Hepatocyte (in vitro differentiated cells): Measurements from ENCODE around the gene GPR82. TPM values are rescaled to one million over a fixed set of nuclear protein-coding genes. Genes with fewer than 3 reads are reported as not detected.

Experiments used
- DNase-seq: peaks from one replicate; pipeline ENCODE4 v3.0.0-alpha.2; 2016; ENCODE audit warnings: low spot score
- H2AFZ ChIP-seq: fragments of 200-600 bp; sonication (generic); 2 replicates; pipeline ENCODE4 v1.6.0; 2016; ENCODE audit warnings: antibody characterized with exemption, mild to moderate bottlenecking
- H3K27ac ChIP-seq: fragments of 200-600 bp; sonication (generic); 2 replicates; pipeline ENCODE4 v1.5.1; 2016; ENCODE audit warnings: mild to moderate bottlenecking
- H3K27me3 ChIP-seq: fragments of 200-600 bp; sonication (generic); 2 replicates; pipeline ENCODE4 v1.6.1; 2016
- H3K36me3 ChIP-seq: fragments of 200-600 bp; sonication (generic); replicated peaks from 2 replicates; pipeline ENCODE4 v1.5.1; 2016; ENCODE audit warnings: low read depth; ENCODE audit not compliant: insufficient read depth
- H3K4me1 ChIP-seq: fragments of 200-600 bp; sonication (generic); 2 replicates; pipeline ENCODE4 v1.5.1; 2016; ENCODE audit warnings: mild to moderate bottlenecking, moderate library complexity; ENCODE audit not compliant: insufficient read depth
- H3K4me2 ChIP-seq: fragments of 200-600 bp; sonication (generic); 2 replicates; pipeline ENCODE4 v1.6.0; 2016
- H3K4me3 ChIP-seq: fragments of 200-600 bp; sonication (generic); 2 replicates; pipeline ENCODE4 v1.5.1; 2016; ENCODE audit warnings: mild to moderate bottlenecking
- H3K79me2 ChIP-seq: fragments of 200-600 bp; sonication (generic); 2 replicates; pipeline ENCODE4 v1.6.0; 2017; ENCODE audit warnings: mild to moderate bottlenecking
- H3K9me2 ChIP-seq: fragments of 200-600 bp; sonication (generic); replicated peaks from 2 replicates; pipeline ENCODE4 v1.6.0; 2017; ENCODE audit warnings: mild to moderate bottlenecking; ENCODE audit not compliant: insufficient read depth
- H3K9me3 ChIP-seq: fragments of 200-600 bp; sonication (generic); 2 replicates; pipeline ENCODE4 v1.5.1; 2016; ENCODE audit warnings: low read depth, mild to moderate bottlenecking
- H4K20me1 ChIP-seq: fragments of 200-600 bp; sonication (generic); 2 replicates; pipeline ENCODE4 v1.6.0; 2016; ENCODE audit warnings: mild to moderate bottlenecking; ENCODE audit not compliant: insufficient read depth, poor library complexity, severe bottlenecking
- EZH2 ChIP-seq: fragments of 200-600 bp; sonication (generic); IDR thresholded peaks from 2 replicates; pipeline ENCODE4 v1.6.1; 2016; ENCODE audit warnings: antibody characterized with exemption, mild to moderate bottlenecking, borderline replicate concordance
- EZH2phosphoT487 ChIP-seq: fragments of 200-600 bp; sonication (generic); IDR thresholded peaks from one replicate; pipeline ENCODE4 v1.6.1; 2018; ENCODE audit warnings: antibody characterized with exemption, mild to moderate bottlenecking, low read depth, moderate library complexity; ENCODE audit not compliant: unreplicated experiment, severe bottlenecking
- WGBS: methylation state at CpG from one replicate; pipeline ENCODE4 v1.1.6; 2016; ENCODE audit warnings: low lambda C conversion rate; ENCODE audit errors: missing lambda C conversion rate; 5-methylcytosine and 5-hydroxymethylcytosine counted together
- polyA plus RNA-seq: library from polyadenylated mRNA; unstranded; fragments of >200 nt; fragmentation: Nextera tagmentation; extraction: Ambion mirVana; gene quantifications from 2 replicates; pipeline ENCODE4 v1.2.1, GENCODE V29; 2016
- total RNA-seq: library from RNA; depleted of rRNA; stranded (reverse); fragments of >200 nt; gene quantifications from 2 replicates; pipeline ENCODE4 v1.2.3, GENCODE V29; 2014
- TF ChIP-seq, protein P1 (sequence below): fragments of 200-600 bp; sonication (generic); IDR thresholded peaks from 2 replicates; pipeline ENCODE4 v1.5.1; 2016; ENCODE audit warnings: antibody characterized with exemption, mild to moderate bottlenecking; ENCODE audit not compliant: poor library complexity

Gene GPR82
- total and polyA plus RNA-seq, 2 experiments from 2014 or later = 0.20 to 0.69 TPM

DNA sequence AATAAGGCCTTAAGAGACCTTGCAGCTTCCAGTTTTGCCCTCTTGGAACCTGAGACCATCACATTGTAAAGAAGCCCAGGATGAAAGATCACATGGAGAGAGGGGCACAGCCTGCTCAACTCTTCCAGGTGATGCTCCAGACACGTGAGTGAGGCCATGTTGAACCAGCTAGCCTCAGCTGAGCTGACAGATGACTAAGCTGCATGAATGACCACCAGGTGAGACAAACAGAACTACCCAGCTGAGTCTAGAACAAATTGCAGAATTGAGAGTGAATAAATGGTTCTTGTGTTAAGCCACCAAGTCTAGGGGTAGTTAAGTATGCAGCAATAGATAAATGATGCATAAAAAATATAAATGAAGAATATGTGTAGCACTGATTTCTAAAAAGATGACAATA is 16.8 kb upstream of the GPR82 start:
- no peak overlapping the region for H3K27ac ChIP-seq
- no peaks in the 10 kb centered on the region for H3K36me3 ChIP-seq
- no peak overlapping the region for H3K4me3 ChIP-seq
- no peak overlapping the region for H2AFZ ChIP-seq
- H3K79me2 ChIP-seq = no peaks in the 10 kb centered on the region
- H3K9me2 ChIP-seq = no peaks in the 10 kb centered on the region
- TF ChIP-seq, protein P1, sequence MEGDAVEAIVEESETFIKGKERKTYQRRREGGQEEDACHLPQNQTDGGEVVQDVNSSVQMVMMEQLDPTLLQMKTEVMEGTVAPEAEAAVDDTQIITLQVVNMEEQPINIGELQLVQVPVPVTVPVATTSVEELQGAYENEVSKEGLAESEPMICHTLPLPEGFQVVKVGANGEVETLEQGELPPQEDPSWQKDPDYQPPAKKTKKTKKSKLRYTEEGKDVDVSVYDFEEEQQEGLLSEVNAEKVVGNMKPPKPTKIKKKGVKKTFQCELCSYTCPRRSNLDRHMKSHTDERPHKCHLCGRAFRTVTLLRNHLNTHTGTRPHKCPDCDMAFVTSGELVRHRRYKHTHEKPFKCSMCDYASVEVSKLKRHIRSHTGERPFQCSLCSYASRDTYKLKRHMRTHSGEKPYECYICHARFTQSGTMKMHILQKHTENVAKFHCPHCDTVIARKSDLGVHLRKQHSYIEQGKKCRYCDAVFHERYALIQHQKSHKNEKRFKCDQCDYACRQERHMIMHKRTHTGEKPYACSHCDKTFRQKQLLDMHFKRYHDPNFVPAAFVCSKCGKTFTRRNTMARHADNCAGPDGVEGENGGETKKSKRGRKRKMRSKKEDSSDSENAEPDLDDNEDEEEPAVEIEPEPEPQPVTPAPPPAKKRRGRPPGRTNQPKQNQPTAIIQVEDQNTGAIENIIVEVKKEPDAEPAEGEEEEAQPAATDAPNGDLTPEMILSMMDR = no peak
- TF ChIP-seq EZH2phosphoT487 (no peak), EZH2 (no peak)
- H3K27me3 ChIP-seq = no peaks in the 10 kb centered on the region
- no peak overlapping the region for H3K4me2 ChIP-seq
- 62% methylated on average over 1 of the region's 1 CpG for WGBS
- H3K4me1 ChIP-seq = no peaks in the 10 kb centered on the region
- H4K20me1 ChIP-seq = no peaks in the 10 kb centered on the region
- DNase-seq = no peak
- no peaks in the 10 kb centered on the region for H3K9me3 ChIP-seq

DNA sequence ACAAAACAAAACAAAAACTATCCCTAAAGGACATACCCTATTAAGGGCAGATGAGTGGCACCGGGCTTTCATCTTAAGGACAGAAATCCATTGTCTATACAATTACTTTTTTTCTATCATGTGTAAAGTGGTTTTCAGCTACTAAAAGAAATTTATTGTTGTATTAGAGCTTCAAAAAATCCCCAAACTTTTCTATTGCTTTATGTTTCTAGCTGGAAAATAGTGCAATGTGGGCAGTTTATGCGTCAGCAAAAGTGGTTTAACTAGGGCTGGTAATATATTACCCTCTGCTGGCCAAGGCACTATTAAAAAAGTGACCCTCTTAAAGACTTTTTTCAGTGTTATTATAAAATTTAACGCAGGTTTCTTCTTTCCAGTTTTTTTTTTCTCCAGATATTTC is 15.5 kb upstream of the GPR82 start:
- no peak overlapping the region for H3K27ac ChIP-seq
- no peaks in the 10 kb centered on the region for H3K9me2 ChIP-seq
- H3K36me3 ChIP-seq = no peaks in the 10 kb centered on the region
- WGBS = 52% methylated on average over 3 of the region's 3 CpGs
- H4K20me1 ChIP-seq = no peaks in the 10 kb centered on the region
- H2AFZ ChIP-seq = no peak overlapping the region
- H3K4me2 ChIP-seq = no peak overlapping the region
- TF ChIP-seq, protein P1 = no peak
- no peak for TF ChIP-seq EZH2phosphoT487
- no peak for TF ChIP-seq EZH2
- H3K79me2 ChIP-seq = no peaks in the 10 kb centered on the region
- no peaks in the 10 kb centered on the region for H3K4me1 ChIP-seq
- no peaks in the 10 kb centered on the region for H3K27me3 ChIP-seq
- no peaks in the 10 kb centered on the region for H3K9me3 ChIP-seq
- no peak for DNase-seq
- H3K4me3 ChIP-seq = no peak overlapping the region

DNA sequence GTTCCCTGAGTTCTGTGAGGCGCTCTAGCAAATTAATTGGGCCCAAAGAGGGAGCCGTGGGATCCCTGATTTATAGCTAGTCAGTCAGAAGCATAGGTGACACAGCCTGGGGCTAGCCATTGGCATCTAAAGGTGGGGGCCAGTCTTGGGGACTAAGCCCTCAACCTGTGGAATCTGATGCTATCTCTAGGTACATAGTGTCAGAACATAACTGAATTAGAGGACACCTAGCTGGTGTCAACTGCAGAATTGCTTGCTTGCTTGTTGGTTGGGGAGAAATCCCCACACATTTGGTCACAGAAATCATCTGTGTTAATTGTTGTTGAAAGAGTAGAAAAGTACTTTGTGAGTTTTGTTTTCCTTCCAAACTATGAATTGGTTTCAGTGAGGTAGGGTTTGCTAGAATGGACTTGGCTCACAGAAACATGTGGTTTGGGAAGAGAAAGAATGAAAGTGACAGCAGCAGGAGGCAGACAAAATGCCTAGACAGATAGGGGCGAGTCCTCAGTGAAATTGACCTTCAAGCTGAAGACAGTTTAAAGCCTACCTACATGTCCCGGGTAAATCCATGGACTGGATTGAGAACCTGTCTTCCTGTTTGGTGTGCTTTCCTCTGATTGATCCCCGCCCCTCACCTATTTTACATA is 12.8 kb upstream of the GPR82 start:
- WGBS = 80% methylated on average over 5 of the region's 5 CpGs

More for the DNA sequence above, 12.8 kb upstream of the GPR82 start:
- H4K20me1 ChIP-seq = no peaks in the 10 kb centered on the region
- H2AFZ ChIP-seq = no peak overlapping the region
- no peak for DNase-seq
- H3K79me2 ChIP-seq = no peaks in the 10 kb centered on the region
- no peak overlapping the region for H3K4me2 ChIP-seq
- no peaks in the 10 kb centered on the region for H3K27me3 ChIP-seq
- H3K4me3 ChIP-seq = no peak overlapping the region
- TF ChIP-seq EZH2phosphoT487 = no peak
- TF ChIP-seq, protein P1 = no peak
- TF ChIP-seq EZH2 = no peak
- no peaks in the 10 kb centered on the region for H3K36me3 ChIP-seq
- H3K9me2 ChIP-seq = no peaks in the 10 kb centered on the region
- H3K27ac ChIP-seq = no peak overlapping the region
- H3K4me1 ChIP-seq = peaks cover 2% of the 10 kb centered on the region
- H3K9me3 ChIP-seq = no peaks in the 10 kb centered on the region
